H54 (cell line): Measurements from ENCODE around the gene WWOX.

ENCODE experiments used
- DNase-seq: peaks from one replicate; pipeline ENCODE4 v3.0.0; 2011; ENCODE audit warnings: low spot score, mixed read lengths; ENCODE audit not compliant: insufficient read length
- FAIRE-seq: peaks from 3 replicates; lab custom pipeline; 2011; peaks lifted over from hg19 to GRCh38; lab: Jason Lieb, UNC
- POLR2A ChIP-seq: IDR thresholded peaks from 2 replicates; pipeline ENCODE4 v1.6.1; 2011; ENCODE audit warnings: low read depth, mild to moderate bottlenecking, low read length

The WWOX gene

DNA sequence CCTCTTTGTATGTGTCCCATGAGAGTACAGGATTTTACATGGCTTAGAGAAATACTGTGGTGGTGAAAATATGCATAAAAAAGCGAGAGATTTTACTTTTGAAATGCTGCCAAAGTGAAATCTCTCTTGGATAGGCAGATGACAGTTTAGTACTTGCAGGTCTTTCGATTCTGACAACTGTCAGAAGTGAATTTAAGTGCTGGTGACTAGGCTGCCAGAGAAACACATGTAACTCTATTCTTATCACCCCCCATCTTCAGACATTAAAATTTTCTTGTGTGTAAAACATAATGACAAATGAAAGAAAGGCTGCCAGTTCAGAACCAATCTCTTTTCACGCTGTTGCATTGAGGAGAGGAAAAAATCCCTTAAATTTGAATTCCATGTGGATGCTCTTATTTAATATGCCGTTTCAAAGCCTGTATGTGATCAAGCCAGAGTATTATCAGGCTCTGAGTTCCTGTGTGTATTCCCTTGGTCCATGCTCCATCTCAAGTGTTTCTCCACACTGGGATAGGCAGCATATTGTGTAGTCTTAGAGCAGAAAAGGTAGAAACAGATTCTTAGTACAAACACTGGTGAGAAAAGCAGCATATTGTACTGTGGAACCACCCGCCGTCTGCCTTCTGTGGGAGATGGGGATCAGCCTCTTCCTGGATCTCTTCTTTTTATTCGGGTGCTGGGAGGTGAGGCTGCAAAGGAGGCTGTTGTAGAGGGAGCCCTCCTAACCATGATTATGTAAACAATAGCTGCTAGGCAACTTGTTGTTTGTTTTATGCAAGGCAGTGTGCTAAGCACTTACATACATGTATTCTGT, 291.3 kb downstream of the WWOX start:
- FAIRE-seq (no peak), DNase-seq (no peak)
- no peak for TF ChIP-seq POLR2A

GRCh38 chr16:78392585-78393195, 293.2 kb downstream of the WWOX start:
- FAIRE-seq (no peak), DNase-seq (no peak)
- no peak for TF ChIP-seq POLR2A

DNA sequence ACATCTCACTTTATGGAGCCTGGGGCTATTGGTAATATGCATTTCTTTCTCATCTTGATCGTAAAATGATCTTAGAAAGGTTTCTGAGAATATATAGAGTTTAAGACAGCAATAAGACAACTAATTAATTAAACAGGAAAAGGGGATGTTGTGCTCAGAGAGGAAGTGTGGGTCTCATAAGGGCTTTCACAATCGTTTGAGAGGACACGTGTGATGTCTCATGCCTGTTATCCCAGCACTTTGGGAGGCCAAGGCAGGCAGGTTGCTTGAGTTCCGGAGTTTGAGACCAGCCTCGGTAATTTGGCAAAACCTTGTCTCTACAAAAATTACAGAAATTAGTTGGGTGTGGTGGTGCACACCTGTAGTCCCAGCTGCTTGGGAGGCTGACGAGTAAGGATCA, 295.6 kb downstream of the WWOX start:
- DNase-seq (no peak), FAIRE-seq (no peak)
- TF ChIP-seq POLR2A, result no peak

GRCh38 chr16:78396046-78396445, 296.6 kb downstream of the WWOX start:
- no peak for DNase-seq
- no peak for FAIRE-seq
- TF ChIP-seq POLR2A, result no peak

DNA sequence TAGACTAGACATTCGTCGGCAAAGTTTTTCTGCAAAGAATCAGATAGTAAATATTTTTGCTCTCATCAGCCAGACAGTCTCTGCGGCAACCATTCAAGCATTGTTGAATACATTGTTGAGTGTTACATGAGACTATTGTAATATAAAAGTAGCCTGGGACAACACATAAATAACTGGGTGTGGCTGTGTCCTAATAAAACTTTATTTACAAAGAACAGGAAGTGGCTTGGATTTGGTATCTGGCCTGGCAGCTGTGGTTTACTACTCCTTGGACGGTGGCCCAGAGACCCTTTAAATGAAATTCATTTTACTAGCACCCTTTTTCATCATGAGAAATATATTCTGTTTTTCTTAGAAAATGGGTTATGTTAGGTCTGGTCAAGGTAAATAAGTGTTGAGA, 297.2 kb downstream of the WWOX start:
- DNase-seq, result no peak
- FAIRE-seq, result no peak
- no peak for TF ChIP-seq POLR2A

DNA sequence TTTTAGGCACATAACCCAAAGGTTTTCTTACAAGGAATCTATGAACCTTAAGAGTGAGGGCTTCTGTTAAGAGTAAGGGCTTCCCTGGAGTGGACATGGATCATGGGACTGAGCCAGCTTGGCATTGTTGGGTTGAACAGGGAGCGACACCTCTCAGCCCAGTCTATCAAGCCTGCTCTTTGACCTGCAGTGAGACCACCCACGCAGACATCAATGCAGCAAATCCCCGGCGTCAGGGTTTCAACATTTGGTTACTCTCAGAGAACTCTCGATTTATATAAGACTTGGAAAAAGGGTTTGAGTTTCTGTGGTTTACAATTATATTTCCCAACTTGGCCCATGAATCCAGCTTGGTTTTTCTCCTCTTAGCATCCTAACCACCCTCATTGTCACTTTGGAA, 299.9 kb downstream of the WWOX start:
- FAIRE-seq, result no peak

GRCh38 chr16:78402833-78403232, 303.4 kb downstream of the WWOX start:
- no peak for TF ChIP-seq POLR2A
- DNase-seq, result no peak
- FAIRE-seq, result no peak

More for the DNA sequence above, 299.9 kb downstream of the WWOX start:
- DNase-seq, result no peak
- no peak for TF ChIP-seq POLR2A

DNA sequence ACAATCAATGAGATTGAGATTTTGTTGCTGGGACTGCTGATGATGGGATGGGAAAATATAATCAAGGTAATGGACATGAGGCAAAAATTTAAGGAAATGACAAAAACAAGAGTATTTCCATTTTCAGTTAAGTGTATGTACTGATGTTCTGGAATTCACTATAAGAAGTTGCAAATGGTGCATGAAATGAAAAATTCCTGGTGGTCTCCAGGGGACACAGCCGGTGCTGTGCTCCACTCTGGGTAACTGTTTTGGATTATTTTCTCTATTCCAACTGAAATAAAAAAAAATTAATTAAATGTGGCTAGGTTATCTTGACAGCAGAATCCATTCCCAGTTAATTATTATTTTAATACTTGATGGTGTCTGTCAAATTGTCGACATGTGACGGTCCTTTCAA, 305.6 kb downstream of the WWOX start:
- TF ChIP-seq POLR2A, result no peak
- DNase-seq (no peak), FAIRE-seq (no peak)

DNA sequence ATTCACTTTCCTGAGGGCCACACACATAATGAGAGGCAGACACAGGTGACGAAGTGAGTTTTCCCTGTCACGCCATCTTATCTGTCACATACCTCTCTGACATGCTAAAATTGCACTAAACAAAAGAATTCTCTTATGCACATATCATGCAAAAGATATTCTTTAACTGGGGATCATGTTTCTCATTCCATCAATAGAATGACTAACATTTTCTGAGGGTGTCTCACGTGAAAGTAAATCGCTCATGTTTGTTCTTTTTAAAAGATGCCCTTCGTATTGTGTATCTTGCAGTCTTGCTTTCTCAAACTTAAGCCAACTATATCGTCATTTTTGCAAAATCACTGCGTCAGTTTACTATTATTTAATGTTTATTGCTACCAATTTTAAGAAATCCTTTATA, 306.4 kb downstream of the WWOX start:
- DNase-seq (no peak), FAIRE-seq (no peak)
- TF ChIP-seq POLR2A, result no peak

DNA sequence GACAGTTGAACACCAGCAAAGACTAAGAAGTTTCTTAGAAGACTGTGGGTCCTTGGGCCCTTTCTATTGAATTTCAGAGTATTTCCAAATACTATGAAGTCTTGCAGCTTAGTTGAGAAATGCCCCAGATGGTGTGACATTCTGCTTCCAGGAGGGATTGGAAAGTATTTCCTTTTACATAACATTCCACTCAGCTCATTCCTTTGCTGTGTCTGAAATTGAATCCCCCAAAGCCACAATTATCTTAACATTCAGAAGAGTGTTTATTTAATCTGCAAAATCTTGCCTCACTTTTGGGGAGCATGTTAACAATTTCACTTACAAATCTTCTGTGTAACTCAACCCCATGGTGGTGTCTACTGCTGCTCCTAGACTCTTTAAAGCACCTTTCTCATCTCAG, 307.7 kb downstream of the WWOX start:
- FAIRE-seq (no peak), DNase-seq (no peak)
- no peak for TF ChIP-seq POLR2A

DNA sequence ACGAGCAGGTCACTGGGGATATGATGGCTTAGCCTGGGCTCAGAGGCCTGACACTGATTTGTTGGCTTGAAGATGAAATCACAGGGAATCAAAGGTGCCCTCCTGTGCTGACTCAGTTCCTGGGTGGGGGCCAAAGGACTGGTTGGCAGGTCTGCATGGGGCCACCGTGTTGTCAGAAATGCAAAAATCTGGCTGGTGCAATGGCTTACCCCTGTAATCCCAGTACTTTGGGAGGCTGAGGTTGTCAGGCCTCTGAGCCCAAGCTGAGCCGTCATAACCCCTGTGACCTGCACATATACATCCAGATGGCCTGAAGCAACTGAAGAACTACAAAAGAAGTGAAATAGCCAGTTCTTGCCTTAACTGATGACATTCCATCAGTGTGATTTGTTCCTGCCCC, 314.2 kb downstream of the WWOX start:
- DNase-seq (no peak), FAIRE-seq (no peak)
- TF ChIP-seq POLR2A, result no peak

GRCh38 chr16:78415013-78415412, 315.6 kb downstream of the WWOX start:
- no peak for FAIRE-seq
- TF ChIP-seq POLR2A, result no peak

DNA sequence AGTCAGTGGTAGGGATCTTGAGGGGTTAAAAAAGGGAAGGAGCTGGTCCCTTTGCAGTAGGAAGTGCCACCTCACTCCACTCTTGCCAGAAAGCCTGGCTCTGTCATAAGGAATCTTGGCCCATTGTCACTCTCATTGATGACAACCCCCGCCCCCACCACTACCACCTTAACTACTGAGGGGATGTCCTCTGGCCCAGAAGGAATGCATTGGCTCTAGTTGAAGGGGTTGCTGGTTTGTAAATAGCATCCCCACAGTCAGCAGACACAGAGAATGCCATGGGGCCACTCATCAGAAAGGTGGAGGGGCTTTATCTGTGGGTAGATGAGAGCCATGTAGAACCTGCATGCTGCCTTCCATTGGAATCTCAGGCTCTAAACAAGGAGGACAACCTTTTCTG, 316.2 kb downstream of the WWOX start:
- DNase-seq (no peak), FAIRE-seq (no peak)
- no peak for TF ChIP-seq POLR2A

More at GRCh38 chr16:78415013-78415412, 315.6 kb downstream of the WWOX start:
- no peak for DNase-seq

- no peak for TF ChIP-seq POLR2A
- FAIRE-seq, result no peak
- no peak for DNase-seq
Measured at GRCh38 chr16:78416400-78416799, 316.9 kb downstream of the WWOX start.

- TF ChIP-seq POLR2A, result no peak
- FAIRE-seq (no peak), DNase-seq (no peak)
Measured at GRCh38 chr16:78421181-78421708, 321.8 kb downstream of the WWOX start.

GRCh38 chr16:78425281-78425680, 325.8 kb downstream of the WWOX start:
- no peak for DNase-seq
- FAIRE-seq, result no peak
- TF ChIP-seq POLR2A, result no peak
